ENCODE results near the gene LRRC28.

DNA sequence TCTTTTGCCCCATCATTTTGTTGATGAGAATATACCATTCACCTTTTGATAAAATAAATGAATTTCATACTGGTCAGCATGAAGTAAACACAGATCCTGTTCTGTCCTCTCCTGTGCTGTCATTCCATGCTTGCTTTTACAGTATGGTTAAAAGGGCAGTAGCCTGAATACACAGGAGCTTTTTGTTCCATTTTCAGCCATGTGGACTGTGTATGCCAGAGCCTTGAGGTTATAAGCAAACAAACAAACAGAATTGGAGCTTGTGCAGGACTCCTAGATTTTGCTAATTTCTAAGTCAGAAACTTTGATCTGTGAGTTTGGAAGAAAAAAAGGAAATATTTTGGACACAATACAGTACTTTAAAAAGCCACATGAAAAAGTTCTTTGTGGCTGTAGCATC lies 91.9 kb downstream of the LRRC28 start:
- TF ChIP-seq, protein P1, sequence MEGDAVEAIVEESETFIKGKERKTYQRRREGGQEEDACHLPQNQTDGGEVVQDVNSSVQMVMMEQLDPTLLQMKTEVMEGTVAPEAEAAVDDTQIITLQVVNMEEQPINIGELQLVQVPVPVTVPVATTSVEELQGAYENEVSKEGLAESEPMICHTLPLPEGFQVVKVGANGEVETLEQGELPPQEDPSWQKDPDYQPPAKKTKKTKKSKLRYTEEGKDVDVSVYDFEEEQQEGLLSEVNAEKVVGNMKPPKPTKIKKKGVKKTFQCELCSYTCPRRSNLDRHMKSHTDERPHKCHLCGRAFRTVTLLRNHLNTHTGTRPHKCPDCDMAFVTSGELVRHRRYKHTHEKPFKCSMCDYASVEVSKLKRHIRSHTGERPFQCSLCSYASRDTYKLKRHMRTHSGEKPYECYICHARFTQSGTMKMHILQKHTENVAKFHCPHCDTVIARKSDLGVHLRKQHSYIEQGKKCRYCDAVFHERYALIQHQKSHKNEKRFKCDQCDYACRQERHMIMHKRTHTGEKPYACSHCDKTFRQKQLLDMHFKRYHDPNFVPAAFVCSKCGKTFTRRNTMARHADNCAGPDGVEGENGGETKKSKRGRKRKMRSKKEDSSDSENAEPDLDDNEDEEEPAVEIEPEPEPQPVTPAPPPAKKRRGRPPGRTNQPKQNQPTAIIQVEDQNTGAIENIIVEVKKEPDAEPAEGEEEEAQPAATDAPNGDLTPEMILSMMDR (IDR thresholded peaks at IDR 0.05), result no peak
- no peak for TF ChIP-seq EZH2 (IDR thresholded peaks at IDR 0.05; ENCODE audit: borderline replicate concordance, insufficient read depth, low read depth, low read length, poor library complexity, severe bottlenecking)
